ENCODE results near the gene GDF7. TPM values are rescaled to one million over a fixed set of nuclear protein-coding genes. Genes with fewer than 3 reads are reported as not detected.

The GDF7 gene
- total RNA-seq, 4 donors from 2014 or later = 0.26 to 1.9 (median 0.78) TPM

- intact Hi-C loops (cut with DNase I) = no loop called here
- Histone ChIP-seq H3K9me3 (no peaks in the 10 kb centered on the region), H3K4me3 (no peak overlapping the region), H3K36me3 (no peaks in the 10 kb centered on the region), H3K27ac (no peak overlapping the region), H3K27me3 (no peaks in the 10 kb centered on the region), H3K4me1 (peaks cover 17 to 28% (median 21%) of the 10 kb centered on the region in 3 donors)
- DNase-seq = no peak
- 81 to 95% methylated on average over 6 of the region's 7 CpGs for WGBS, 2 donors
- no peak for TF ChIP-seq POLR2A (IDR thresholded peaks at IDR 0.05)
- TF ChIP-seq CTCF (IDR thresholded peaks at IDR 0.05) = no peak
Observed at GRCh38 chr2:20653695-20654534, 13.0 kb upstream of the GDF7 start.

- intact Hi-C loops (cut with DNase I) = no loop called here
- H3K4me3 ChIP-seq = no peak overlapping the region
- no peaks in the 10 kb centered on the region for H3K27me3 ChIP-seq
- TF ChIP-seq CTCF (IDR thresholded peaks at IDR 0.05) (no peak), POLR2A (IDR thresholded peaks at IDR 0.05) (no peak)
- peaks cover 13 to 28% (median 16%) of the 10 kb centered on the region in 3 donors for H3K4me1 ChIP-seq
- no peak for DNase-seq
- 90 to 94% methylated on average over 2 of the region's 2 CpGs for WGBS, 2 donors
- no peaks in the 10 kb centered on the region for H3K36me3 ChIP-seq
- no peaks in the 10 kb centered on the region for H3K9me3 ChIP-seq
- H3K27ac ChIP-seq = no peak overlapping the region
Observed at GRCh38 chr2:20654535-20654813, 12.5 kb upstream of the GDF7 start.

- DNase-seq = no peak
- Histone ChIP-seq H3K36me3 (no peaks in the 10 kb centered on the region), H3K27me3 (peaks cover 0 to 14% (median 0%) of the 10 kb centered on the region in 4 donors), H3K9me3 (no peaks in the 10 kb centered on the region), H3K27ac (no peak overlapping the region), H3K4me1 (peaks cover 2 to 32% (median 3%) of the 10 kb centered on the region in 3 donors), H3K4me3 (no peak overlapping the region)
- intact Hi-C loops (cut with DNase I) = no loop called here
- 84 to 89% methylated on average over 3 of the region's 7 CpGs for WGBS, 2 donors
- TF ChIP-seq POLR2A (IDR thresholded peaks at IDR 0.05) (no peak), CTCF (IDR thresholded peaks at IDR 0.05) (no peak)
Observed at GRCh38 chr2:20656561-20656960, 10.4 kb upstream of the GDF7 start.

- Histone ChIP-seq H3K27ac (no peak overlapping the region), H3K4me3 (no peak overlapping the region), H3K4me1 (peaks cover 3 to 34% (median 3%) of the 10 kb centered on the region in 3 donors), H3K27me3 (peaks cover 0 to 25% (median 0%) of the 10 kb centered on the region in 4 donors), H3K36me3 (no peaks in the 10 kb centered on the region), H3K9me3 (no peaks in the 10 kb centered on the region)
- WGBS, 2 donors = 74 to 93% methylated on average over 4 of the region's 4 CpGs
- no peak for DNase-seq
- no peak for TF ChIP-seq POLR2A (IDR thresholded peaks at IDR 0.05)
- no peak for TF ChIP-seq CTCF (IDR thresholded peaks at IDR 0.05)
- intact Hi-C loops (cut with DNase I) = no loop called here
Observed at GRCh38 chr2:20657522-20658235, 9.3 kb upstream of the GDF7 start.
